Loucy (cell line): ENCODE measurements around the gene SPTBN2.

ENCODE experiments used
- CTCF ChIP-seq: fragments of 200-600 bp; sonication (generic); conservative IDR thresholded peaks from 2 replicates; pipeline ENCODE4 v1.5.1; 2014; ENCODE audit warnings: mild to moderate bottlenecking, antibody characterized with exemption, low read length
- EZH2phosphoT487 ChIP-seq: fragments of 200-600 bp; IDR thresholded peaks from 2 replicates; pipeline ENCODE4 v1.6.1; 2018; ENCODE audit warnings: antibody characterized with exemption, mild to moderate bottlenecking, moderate library complexity, borderline replicate concordance

DNA sequence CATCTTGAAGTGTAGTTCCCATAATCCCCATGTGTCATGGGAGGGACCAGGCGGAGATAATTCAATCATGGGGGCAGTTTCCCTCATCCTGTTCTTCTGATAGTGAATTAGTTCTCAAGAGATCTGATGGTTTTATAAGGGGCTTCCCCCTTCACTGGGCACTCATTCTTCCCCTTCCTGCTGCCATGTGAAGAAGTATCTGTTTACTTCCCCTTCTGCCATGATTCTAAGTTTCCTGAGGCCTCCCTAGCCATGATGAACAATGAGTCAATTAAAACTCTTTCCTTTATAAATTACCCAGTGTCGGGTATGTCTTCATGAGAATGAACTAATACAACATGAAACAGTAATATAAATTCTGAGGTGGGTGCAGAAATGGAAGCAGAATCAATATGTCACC, 12.1 kb upstream of the SPTBN2 start:
- no peak for TF ChIP-seq CTCF
- TF ChIP-seq EZH2phosphoT487: no peak
